NCI-H526 (cell line): Measurements from ENCODE around the gene ELOVL5.
"Not testable (repeated sequence)": the region's sequence is repeated elsewhere in the genome, so short reads cannot be mapped to it uniquely, and the experiment has no call there.

ENCODE experiments used
- DNase-seq, 2 experiments: peaks; one replicate each; lab custom pipeline; 2025; lab: John Stamatoyannopoulos, UW

Gene ELOVL5

DNA sequence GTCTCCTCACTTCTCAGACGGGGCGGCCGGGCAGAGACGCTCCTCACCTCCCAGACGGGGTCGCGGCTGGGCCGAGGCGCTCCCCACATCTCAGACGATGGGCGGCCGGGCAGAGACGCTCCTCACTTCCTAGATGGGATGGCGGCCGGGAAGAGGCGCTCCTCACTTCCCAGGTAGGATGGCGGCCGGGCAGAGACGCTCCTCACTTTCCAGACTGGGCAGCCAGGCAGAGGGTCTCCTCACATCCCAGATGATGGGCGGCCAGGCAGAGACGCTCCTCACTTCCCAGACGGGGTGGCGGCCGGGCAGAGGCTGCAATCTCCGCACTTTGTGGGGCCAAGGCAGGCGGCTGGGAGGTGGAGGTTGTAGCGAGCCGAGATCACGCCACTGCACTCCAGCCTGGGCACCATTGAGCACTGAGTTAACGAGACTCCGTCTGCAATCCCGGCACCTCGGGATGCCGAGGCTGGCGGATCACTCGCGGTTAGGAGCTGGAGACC lies 43.2 kb downstream of the ELOVL5 start:
- DNase-seq, result not testable (repeated sequence)

DNA sequence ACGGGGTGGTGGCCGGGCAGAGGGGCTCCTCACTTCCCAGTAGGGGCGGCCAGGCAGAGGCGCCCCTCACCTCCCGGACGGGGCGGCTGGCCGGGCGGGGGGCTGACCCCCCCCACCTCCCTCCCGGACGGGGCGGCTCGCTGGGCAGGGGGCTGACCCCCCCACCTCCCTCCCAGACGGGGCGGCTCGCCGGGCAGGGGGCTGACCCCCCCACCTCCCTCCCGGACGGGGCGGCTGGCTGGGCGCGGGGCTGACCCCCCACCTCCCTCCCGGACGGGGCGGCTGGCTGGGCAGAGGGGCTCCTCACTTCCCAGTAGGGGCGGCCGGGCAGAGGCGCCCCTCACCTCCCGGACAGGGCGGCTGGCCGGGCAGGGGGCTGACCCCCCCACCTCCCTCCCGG lies 43.8 kb downstream of the ELOVL5 start:
- not testable (repeated sequence) for DNase-seq

DNA sequence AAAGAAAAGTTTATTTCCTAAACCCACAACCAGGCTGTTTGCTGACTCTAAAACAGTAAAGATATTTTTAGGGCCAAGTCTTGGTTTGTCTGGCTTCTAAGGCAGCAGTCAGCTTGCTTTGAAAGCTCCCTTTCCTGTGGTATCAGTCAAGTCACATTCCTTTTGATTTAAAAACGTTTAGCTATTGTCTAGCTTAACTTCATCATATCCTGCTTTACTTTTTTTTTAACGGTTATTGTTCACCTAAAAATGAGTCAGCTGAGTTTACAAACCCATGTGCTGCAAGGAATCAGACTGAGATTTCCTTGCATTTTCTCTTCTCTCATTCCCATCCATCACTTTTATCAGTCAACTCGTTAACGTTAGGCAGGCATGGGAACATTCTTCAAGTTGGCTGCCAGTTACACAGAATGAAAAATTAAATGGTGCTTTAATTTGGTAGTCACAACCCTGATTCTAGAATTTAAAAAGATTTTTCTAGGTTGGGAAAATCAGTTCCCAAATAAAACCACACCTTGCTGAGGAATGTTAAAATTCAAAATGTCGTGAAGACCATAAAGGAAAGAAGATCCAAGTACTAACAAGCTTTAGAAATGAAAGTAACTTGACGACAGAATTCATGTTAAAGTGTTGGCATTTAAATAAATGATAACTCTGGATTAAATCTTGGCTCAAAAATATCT lies 45.9 kb downstream of the ELOVL5 start:
- DNase-seq, result no peak

DNA sequence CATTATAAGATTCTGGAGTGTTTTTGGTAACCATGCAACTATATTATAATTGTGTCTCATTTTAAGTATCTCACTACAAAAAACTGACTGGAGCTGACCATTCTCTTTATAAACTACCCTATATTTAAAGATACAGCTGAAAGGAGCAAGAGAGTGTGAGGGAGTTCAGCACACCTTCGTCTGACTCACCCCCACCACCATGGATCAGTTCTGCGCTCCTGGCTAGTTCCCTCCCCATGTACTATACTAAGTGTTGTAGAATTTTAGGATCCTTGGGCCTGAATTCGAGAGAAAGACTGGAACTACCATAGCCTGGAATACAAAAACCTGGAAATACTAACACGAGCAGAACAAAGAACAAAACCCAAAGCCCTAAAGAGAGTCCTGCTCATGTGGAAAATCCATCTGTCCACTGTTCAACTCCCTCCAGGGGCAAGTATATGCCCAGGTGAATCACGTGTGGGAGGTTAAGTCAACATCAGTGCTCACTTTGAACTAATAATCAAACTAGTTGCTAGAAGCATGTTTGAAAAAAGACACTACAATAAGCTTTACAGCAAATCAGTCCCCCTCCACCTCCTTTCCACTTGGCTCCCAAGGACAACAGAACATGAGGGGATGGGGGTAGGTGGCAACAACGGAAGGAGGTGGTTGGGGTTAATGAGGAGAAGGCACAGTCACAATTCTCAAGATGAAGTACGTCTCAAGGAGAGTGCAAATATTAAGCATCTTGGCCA lies 46.8 kb downstream of the ELOVL5 start:
- no peak for DNase-seq

DNA sequence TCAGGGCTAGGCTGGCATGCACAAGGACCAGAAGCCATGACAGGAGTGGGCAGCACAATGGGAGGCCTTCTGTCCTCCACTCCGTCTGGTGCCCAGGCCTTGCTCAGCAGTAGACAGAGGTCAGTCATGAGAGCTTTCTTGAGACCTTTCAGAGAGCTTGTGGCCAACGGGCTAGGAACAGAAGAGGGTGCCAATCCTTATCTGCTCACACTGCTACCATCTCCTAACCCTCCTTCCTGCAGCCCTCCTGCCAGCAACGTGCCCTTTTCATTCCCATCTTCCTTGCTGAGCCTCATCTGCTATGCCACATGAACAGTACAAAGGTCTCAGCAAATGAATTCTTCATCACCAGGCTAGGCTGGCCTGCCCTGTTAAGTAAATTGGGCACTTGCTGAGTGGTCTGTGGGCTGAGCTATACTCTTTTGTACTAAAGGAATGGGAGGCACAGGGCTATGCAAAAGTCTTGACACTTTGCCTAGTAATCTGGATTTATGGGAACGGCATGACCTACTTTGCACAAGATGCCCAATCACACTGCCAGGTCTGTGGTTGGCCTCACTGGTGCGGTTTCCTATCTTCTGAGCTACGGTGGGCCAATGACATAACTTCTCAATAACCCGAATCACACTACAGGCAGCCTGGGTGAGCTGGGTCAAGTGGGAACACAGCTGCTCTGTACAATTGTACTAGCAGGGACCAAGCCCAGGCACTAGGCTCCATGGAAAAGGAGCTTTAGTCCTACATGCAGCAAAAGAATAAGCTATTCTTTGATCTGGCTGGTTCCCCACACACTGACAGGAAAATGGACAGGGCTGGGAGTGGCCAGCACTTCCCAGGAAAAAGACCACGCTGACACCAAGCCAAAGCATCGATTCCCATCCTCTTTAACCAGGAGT lies 47.8 kb downstream of the ELOVL5 start:
- DNase-seq, result peak; percentile 18 to 21

DNA sequence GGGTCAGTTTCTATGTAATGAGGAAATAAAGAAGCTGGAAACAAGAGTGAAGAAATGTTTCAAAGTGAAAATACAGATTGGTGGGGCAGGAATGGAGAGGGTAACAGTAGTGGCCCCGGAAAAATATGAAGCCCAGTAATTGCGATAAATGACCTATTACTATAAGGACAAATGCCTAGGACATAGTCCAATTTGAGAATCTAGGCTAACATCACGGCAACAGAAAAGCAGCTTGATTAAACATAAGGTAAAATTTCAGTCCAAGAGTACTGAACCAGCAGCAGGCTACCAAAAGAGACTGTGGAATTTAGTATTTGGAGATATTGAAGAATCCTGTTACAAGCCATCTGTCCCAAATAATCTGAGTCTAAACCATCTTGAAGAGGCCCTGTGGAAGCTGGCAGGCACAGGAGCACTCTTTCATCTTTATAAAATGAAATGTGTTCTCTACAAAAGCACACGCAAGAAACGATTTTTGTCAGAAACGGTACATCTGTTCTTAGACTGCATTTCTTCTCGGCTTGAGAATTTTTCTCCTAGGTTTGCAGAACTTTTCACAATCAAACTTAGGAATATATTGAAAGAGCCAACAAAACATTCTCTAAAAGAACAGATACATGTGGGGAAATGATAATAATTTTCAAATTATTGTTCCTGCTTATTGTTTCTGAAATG lies 49.3 kb downstream of the ELOVL5 start:
- DNase-seq, result no peak

DNA sequence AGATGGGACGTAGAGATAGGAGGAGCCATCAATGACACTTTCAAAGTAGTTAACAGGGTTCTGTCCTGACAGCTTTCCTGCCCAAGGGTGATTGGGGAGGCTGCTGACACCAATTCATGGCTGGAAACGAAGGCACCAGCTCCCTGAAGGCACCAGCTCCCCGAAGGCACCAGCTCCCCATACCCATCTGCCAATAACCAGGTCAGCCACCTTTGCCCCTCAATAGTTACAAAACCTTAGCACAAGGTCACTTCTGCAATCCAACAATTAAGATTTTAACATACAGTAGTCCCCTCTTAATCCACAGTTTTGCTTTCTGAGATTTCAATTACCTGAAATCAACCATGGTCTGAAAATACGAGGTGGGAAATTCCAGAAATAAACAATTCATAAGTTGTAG lies 51.7 kb downstream of the ELOVL5 start:
- DNase-seq, result no peak

DNA sequence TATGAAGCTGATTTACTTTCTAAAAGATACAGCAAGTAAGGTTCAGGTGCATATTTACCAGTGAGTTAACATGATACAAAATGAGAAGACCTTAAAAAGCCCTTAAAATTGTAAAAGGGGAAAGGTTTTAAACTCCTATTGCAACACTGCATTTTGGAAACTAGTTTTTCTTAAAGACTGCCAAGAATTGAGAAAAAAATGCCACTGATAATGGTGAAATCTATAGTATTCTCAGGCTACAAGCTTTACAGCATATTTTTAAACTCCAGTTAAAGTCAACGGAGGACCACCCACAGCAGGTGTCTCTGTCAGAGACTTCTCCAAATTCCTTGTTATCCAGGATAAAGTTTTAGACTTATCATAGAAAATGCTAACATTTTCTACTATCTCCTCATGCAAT lies 53.6 kb downstream of the ELOVL5 start:
- no peak for DNase-seq

DNA sequence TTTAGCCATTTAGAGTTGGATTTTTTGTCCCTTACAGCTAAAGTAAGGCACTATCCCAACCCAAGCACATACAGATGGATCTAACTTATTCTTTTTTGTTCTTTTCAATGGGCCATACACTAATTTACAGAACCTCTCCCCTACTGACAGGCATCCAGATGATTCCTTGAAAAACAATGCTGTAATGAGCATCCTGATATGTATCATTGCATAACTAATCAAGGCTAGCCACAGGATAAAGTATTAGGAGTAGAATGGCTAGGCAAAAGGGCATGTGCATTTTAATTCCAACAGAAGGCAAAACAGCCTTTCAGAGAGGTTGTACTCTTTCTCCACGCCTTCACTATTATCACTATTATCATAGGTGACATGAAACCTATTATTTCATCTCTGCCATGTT lies 54.1 kb downstream of the ELOVL5 start:
- no peak for DNase-seq

DNA sequence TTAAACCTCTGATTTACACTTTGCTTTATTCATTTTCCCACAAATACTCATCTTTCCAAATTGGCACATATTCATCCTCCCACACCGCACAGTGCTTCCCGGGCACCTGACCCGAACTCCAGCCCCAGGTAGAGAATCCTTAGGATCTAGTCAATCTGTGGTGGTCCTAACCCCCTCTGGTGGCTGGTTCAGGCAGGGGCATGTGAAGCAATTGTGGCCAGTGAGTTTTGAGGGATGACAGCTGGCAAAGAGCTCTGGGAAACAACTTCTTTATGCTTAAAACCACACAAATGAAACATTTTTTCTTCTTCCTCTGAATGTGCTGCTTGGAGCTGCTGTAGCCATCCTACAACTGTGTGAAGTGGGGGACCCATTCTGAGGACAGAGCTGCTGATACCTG lies 54.7 kb downstream of the ELOVL5 start:
- peak in 1 of 2 experiments; percentile 28 for DNase-seq

DNA sequence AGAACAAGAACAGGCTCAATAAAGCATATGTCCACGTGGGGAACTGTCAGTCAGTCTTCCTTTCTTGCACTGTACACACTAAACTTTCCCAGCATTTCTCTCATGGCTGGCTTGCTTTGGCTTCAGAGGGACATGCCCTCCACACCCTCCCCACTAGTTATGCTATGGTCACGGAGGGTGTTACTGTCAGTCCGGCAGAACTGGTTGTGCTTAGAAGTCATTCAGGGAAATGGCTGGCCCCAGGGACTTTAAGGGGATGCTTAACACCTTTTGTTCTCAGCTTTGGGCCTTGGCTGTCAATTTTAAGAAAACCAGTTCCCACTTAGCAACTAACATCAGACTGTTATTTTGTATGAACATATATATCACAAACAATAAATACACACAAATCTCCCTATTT lies 55.1 kb downstream of the ELOVL5 start:
- no peak for DNase-seq

DNA sequence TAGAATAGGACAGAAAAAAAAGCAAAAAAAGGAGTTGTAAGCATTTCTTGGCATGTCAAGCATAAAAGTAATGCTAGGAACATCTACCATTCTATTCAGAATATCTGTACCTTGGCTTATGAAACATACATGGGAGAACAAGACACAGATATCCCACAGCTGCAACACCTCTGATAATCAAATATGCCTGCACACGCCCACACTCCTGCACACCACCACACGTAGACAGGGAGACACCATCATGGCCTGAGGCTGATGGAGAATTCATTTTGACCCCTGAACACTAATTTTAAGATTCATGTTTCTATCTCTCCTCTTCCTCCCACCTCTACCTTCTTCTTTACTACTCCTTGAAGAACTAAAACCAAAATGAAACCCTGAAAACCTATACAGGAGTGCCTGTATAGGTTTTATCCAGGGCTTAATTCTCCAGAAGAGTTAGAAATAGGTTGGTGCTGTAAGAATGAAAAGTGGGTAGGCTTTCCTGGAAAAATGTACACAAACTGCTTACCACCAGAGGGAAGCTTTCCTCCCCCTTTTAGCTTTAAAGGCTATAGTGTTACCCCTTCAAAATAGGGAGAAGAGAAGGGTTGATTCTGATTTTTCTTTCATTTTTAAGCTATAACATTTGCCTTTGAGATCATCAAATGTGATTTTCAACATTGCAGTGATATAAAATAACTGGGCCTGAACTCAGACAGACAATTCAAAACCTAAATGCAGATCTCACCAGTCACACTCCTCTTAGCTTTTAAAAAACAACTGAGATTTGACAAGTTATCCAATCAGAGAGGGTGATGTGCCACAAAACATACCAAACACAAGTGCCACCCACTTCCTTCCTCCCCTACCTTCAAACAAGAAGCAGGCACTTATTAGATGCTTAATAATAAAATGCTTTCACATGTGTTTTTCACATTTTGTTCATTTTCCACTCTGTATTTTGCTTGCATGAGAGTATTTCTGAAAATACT lies 57.9 kb downstream of the ELOVL5 start:
- DNase-seq, result no peak

DNA sequence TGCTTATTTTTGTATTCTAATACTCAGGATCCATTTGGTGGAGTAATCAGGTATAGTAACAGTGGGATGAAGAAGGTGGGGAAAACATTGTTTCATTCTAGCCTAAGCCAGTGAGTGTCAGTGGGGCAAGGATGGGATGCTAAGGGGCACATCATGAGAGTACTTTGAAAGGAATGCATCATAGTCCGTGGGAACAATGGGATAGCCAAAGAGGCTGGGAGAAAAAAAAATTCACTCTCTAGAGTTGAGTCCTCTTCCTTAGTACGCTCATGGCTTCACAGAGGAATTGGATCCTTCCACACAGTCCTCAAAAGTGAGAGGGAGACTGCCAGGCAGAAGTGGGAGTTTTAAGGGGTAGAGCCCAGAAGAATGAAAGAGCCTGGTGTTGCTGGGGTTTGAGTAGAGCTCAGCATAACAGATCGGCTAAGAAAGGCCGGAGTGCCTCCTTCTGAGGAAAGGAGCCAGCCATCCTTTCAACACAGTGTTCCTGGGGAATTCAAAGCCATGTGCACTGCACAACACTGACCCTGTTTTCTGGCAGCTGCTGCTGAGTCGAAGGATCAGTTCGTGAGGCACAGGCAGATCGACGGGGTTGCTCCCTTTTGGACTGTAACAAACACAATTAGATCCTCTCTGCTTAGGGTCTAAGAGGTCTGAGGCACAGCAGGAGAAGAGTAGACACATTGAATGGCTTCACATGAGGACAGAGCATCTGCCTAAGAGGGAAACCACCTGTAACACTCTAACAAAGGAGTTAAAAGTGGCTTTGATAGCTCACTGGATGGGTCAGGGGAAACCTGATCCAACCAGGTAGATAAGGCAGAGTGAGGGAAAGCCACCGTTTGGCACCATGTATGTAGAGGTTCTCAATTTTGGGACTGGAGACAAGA lies 61.2 kb downstream of the ELOVL5 start:
- DNase-seq, result no peak

DNA sequence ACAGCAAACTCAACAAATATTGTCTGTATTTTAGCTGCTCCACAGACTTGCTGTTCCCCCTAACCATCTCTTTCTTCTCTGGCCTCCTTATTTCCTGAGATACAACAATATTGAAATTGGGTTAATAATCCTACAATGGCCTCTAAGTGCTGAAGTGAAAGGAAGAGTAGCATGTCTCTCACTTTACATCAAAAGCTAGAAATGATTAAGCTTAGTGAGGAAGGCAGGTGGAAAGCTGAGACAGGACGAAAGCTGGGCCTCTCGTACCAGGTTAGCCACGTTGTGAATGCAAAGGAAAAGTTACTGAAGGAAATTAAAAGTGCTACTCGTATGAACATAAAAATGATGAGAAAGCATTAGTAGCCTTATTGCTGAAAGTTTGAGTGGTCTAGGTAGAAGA lies 63.8 kb downstream of the ELOVL5 start:
- no peak for DNase-seq

DNA sequence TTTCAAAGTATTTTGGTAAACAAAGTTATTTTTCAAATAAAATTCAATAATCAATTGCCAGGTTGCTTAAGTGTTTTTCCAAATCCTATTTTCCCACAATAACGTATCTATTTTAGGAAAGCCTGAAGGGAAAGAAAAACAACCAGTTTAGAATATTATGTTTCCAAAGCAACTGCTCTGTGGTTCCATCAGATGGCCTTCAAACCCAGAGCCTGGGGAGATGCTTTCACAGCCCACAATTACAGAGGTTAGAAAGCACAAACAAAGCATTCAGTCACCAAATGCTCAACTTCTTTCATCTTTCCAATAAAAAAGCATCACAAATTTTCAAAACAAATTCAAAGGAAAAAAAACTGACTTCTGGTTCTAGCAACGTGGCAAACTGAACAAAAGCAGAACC lies 66.0 kb downstream of the ELOVL5 start:
- no peak for DNase-seq

DNA sequence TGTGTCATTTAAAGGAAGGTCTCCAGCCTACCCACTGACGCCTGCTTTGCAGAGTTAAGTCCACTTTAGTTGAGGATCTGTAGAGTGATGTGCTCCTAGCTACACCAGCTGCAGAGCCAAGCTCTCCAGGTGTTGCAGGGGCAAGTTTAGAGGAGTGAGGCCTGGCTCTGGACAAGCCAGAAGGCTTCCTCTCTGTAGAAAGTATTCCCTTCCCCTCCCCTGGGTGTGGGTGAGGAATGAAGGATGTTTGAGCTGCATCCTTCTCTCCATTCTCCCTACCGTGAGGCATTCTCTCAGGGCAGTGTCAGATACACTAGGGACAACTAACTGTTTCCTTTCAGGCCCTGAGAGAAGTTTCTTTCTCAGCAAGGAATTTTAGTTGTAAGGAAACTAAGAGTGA lies 66.5 kb downstream of the ELOVL5 start:
- DNase-seq, result no peak

DNA sequence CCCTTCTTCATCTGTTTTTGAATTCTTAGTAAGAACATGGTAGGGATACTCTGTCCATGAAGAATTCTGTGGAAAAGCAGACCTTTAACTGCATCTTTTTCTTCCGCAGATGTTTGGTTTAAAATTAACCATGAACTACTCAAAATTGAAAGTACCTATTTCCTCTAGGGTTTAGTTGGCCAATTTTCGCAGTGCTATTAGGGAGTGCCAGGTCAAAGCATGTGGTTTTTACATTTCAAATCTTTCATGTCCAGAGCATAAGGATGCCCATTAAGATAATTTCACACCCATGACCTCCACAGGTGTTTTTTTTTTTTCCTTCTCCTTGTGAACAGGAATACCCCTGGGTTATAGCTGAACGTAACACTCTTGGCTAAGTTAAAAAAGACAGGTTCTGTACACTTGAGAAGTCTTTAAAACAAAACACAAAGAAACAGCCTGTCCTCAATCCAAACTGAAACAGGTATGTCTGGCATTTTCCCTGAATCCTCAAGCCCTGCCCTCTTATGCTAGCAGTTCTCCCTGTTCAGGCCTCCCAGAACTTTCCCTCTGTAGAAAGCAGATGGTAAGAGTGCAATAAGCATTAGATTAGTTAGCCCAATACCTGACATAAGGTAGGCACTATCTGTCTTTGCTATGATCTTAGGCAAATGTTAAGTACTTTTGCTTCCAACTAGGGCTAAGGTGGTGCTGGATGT lies 67.1 kb downstream of the ELOVL5 start:
- DNase-seq, result no peak

DNA sequence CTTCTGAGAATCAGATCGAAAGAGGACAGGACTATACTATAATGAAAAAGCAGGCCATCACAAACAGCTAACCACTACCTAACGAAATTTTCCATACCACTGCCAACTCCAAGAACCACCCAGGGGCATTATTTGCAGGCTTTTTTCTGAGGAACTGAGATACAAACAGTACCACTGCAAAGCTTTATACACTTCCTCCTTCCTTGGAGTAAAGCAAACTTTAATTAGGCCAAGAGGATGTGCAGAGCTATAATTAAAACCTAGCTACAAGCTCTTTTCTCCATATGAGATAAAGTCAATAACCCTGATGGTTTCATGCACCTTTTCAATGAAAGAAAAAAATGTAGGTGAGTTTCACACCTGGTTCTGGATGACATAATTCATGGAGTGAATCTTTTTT lies 68.5 kb downstream of the ELOVL5 start:
- no peak for DNase-seq

DNA sequence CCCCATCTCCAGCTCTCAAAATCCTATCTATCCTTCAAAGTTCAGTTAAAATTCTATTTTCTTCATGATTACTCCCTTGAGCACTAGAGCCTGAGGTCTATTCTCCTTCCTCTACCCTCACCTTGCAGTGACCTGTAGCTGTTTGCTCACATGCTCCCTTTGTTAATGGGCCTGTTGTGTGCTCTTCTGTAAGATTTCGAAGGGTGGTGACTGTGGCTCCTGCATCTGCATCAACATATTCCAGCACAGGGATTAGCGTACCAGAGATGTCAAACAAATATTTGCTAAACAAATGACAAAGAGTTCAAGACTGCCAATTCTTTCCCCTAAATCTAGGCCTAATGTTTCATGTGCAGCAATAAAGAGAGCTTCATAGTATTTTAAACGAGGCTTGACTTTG lies 69.5 kb downstream of the ELOVL5 start:
- DNase-seq, result peak; percentile 80 to 88
